Naive thymus-derived CD4-positive, alpha-beta T cell (primary cell): ENCODE results near the gene ADGRB2. TPM values are rescaled to one million over a fixed set of nuclear protein-coding genes. Genes with fewer than 3 reads are reported as not detected.

ENCODE experiments used
- ATAC-seq: fragments of 150-1000 bp; cut with Tn5 transposase; 2 replicates; pipeline ENCODE4 v1.10.0; 2021; ENCODE audit warnings: mild to moderate bottlenecking, moderate library complexity
- CTCF ChIA-PET: fragments of 350-600 bp; sonication (Branson Sonifier 250); formaldehyde crosslinking; loops from one replicate; lab custom pipeline; 2021; ENCODE audit warnings: antibody characterized with exemption; lab: Charles Lee
- POLR2A ChIA-PET: fragments of 350-600 bp; sonication (Branson Sonifier 250); formaldehyde crosslinking; loops from one replicate; lab custom pipeline; 2021; ENCODE audit warnings: antibody characterized with exemption, inconsistent platforms; lab: Charles Lee
- DNase-seq, 9 donors: peaks; one replicate each; pipeline versions ENCODE4 v3.0.0 to v3.0.0-alpha.2; 2020 to 2022; ENCODE audit warnings: mixed read lengths in 1 of 9
- H3K27ac ChIP-seq: one replicate; pipeline ENCODE4 v1.7.0; 2013; ENCODE audit warnings: mild to moderate bottlenecking, low read depth, low read length, moderate library complexity
- H3K27me3 ChIP-seq, 2 donors: one replicate each; pipeline ENCODE4 v1.7.0; 2013; ENCODE audit warnings: low read length in 2 of 2, mild to moderate bottlenecking in 2 of 2, moderate library complexity in 2 of 2; ENCODE audit not compliant: control insufficient read depth in 2 of 2, insufficient read depth in 2 of 2
- H3K36me3 ChIP-seq, 3 experiments: 1 replicate in 2 of 3; 2 replicates in 1 of 3; pipeline ENCODE4 v1.7.0; 2013; ENCODE audit warnings: low read length in 3 of 3, mild to moderate bottlenecking in 3 of 3, moderate library complexity in 1 of 3; ENCODE audit not compliant: insufficient read depth in 3 of 3, control insufficient read depth in 2 of 3
- H3K4me1 ChIP-seq, 2 donors: one replicate each; pipeline ENCODE4 v1.7.0; 2013; ENCODE audit warnings: low read length in 2 of 2, mild to moderate bottlenecking in 2 of 2, moderate library complexity in 1 of 2; ENCODE audit not compliant: control insufficient read depth in 2 of 2, insufficient read depth in 2 of 2
- H3K4me3 ChIP-seq: 2 replicates; pipeline ENCODE4 v1.7.0; 2013; ENCODE audit warnings: mild to moderate bottlenecking, low read length
- H3K9me3 ChIP-seq, 3 experiments: 1 replicate in 2 of 3; 2 replicates in 1 of 3; pipeline ENCODE4 v1.7.0; 2013; ENCODE audit warnings: low read length in 3 of 3; ENCODE audit not compliant: control insufficient read depth in 2 of 3
- H3K27ac Mint-ChIP-seq, 9 donors: one replicate each; pipeline ENCODE4 v1.8.0; 2020 to 2022; ENCODE audit warnings: mixed read lengths in 9 of 9, mild to moderate bottlenecking in 8 of 9, moderate library complexity in 5 of 9, inconsistent platforms in 2 of 9
- H3K27me3 Mint-ChIP-seq, 5 donors: one replicate each; pipeline ENCODE4 v1.8.0; 2021 to 2022; ENCODE audit warnings: mixed read lengths in 5 of 5, mild to moderate bottlenecking in 1 of 5
- H3K36me3 Mint-ChIP-seq, 5 donors: one replicate each; pipeline ENCODE4 v1.8.0; 2020 to 2022; ENCODE audit warnings: mixed read lengths in 5 of 5, mild to moderate bottlenecking in 3 of 5, inconsistent platforms in 1 of 5
- H3K4me1 Mint-ChIP-seq, 7 donors: one replicate each; pipeline ENCODE4 v1.8.0; 2020 to 2022; ENCODE audit warnings: mixed read lengths in 7 of 7, mild to moderate bottlenecking in 3 of 7, inconsistent platforms in 1 of 7
- H3K4me3 Mint-ChIP-seq, 10 donors: one replicate each; pipeline ENCODE4 v1.8.0; 2020 to 2022; ENCODE audit warnings: mild to moderate bottlenecking in 10 of 10, mixed read lengths in 10 of 10, moderate library complexity in 6 of 10, inconsistent platforms in 2 of 10
- H3K9me3 Mint-ChIP-seq, 11 donors: one replicate each; pipeline ENCODE4 v1.8.0; 2020 to 2022; ENCODE audit warnings: mixed read lengths in 11 of 11, mild to moderate bottlenecking in 4 of 11, inconsistent platforms in 1 of 11, moderate library complexity in 1 of 11
- intact Hi-C, 2 donors: fragments of 100-400 bp; cut with micrococcal nuclease; formaldehyde crosslinking; loops; one replicate each; pipeline ENCODE4 v1.15.1; 2023
- polyA plus RNA-seq, 2 donors: library from polyadenylated mRNA; unstranded; fragments of 300-500 nt; fragmentation: Illumina TruSeq; gene quantifications; one replicate each; pipeline ENCODE4 v1.2.3, GENCODE V29; 2021
- total RNA-seq, 6 experiments: library from RNA in 5 of 6; stranded (reverse) in 5 of 6; gene quantifications; 1 replicate in 5 of 6; 2 replicates in 1 of 6; pipeline ENCODE4 v1.2.3 and lab custom pipeline; 2021 to 2026

The ADGRB2 gene
- total and polyA plus RNA-seq, 7 experiments from 2014 or later = 0.11 to 4.3 (median 0.43) TPM; not detected in 2

GRCh38 chr1:31752258-31752657, 11.9 kb downstream of the ADGRB2 start:
- no peaks in the 10 kb centered on the region for H3K27me3 ChIP-seq
- peaks cover 0 to 30% of the 10 kb centered on the region in 2 donors for H3K4me1 ChIP-seq
- ChIA-PET CTCF (no interaction called here), POLR2A (no interaction called here)
- no peak overlapping the region for H3K4me3 Mint-ChIP-seq
- no peak overlapping the region for H3K27ac Mint-ChIP-seq
- H3K36me3 Mint-ChIP-seq = no peaks in the 10 kb centered on the region
- peaks cover 0 to under 1% (median 0%) of the 10 kb centered on the region in 11 donors for H3K9me3 Mint-ChIP-seq
- peaks cover 0 to 24% (median 3%) of the 10 kb centered on the region in 5 donors for H3K27me3 Mint-ChIP-seq
- no peak overlapping the region for H3K4me3 ChIP-seq
- no peaks in the 10 kb centered on the region for H3K36me3 ChIP-seq
- no peak overlapping the region for H3K27ac ChIP-seq
- no peaks in the 10 kb centered on the region for H3K9me3 ChIP-seq
- no peak for DNase-seq
- intact Hi-C loops = no loop called here
- no peak for ATAC-seq
- peaks cover 4 to 25% (median 13%) of the 10 kb centered on the region in 7 donors for H3K4me1 Mint-ChIP-seq

- Histone ChIP-seq H3K4me1 (peaks cover 0 to 34% of the 10 kb centered on the region in 2 donors), H3K27ac (no peak overlapping the region), H3K4me3 (no peak overlapping the region), H3K36me3 (no peaks in the 10 kb centered on the region), H3K27me3 (no peaks in the 10 kb centered on the region), H3K9me3 (no peaks in the 10 kb centered on the region)
- no peak for DNase-seq
- Mint-ChIP-seq H3K4me1 (peaks cover 4 to 30% (median 13%) of the 10 kb centered on the region in 7 donors), H3K36me3 (no peaks in the 10 kb centered on the region), H3K27ac (no peak overlapping the region), H3K9me3 (peaks cover 0 to 1% (median 0%) of the 10 kb centered on the region in 11 donors), H3K27me3 (peaks cover 0 to 26% (median 6%) of the 10 kb centered on the region in 5 donors), H3K4me3 (no peak overlapping the region)
- POLR2A ChIA-PET = no interaction called here
- CTCF ChIA-PET = no interaction called here
- no peak for ATAC-seq
- intact Hi-C loops = no loop called here
Observed at GRCh38 chr1:31751822-31752241, 12.3 kb downstream of the ADGRB2 start.

- Histone ChIP-seq H3K4me1 (peaks cover 0 to 38% of the 10 kb centered on the region in 2 donors), H3K9me3 (no peaks in the 10 kb centered on the region), H3K27ac (no peak overlapping the region), H3K36me3 (no peaks in the 10 kb centered on the region), H3K27me3 (no peaks in the 10 kb centered on the region), H3K4me3 (no peak overlapping the region)
- peaks cover 0 to 1% (median 0%) of the 10 kb centered on the region in 11 donors for H3K9me3 Mint-ChIP-seq
- DNase-seq (no peak), ATAC-seq (peak; percentile 79)
- peak overlapping the region in 1 of 10 donors; percentile 11 for H3K4me3 Mint-ChIP-seq
- intact Hi-C loops = no loop called here
- ChIA-PET CTCF (no interaction called here), POLR2A (no interaction called here)
- no peaks in the 10 kb centered on the region for H3K36me3 Mint-ChIP-seq
- H3K27me3 Mint-ChIP-seq = peaks cover 0 to 30% (median 6%) of the 10 kb centered on the region in 5 donors
- H3K4me1 Mint-ChIP-seq = peaks cover 4 to 37% (median 14%) of the 10 kb centered on the region in 7 donors
- H3K27ac Mint-ChIP-seq = no peak overlapping the region
Observed at GRCh38 chr1:31750858-31751510, 13.2 kb downstream of the ADGRB2 start.

- peaks cover 0 to 1% (median 0%) of the 10 kb centered on the region in 11 donors for H3K9me3 Mint-ChIP-seq
- H3K27me3 Mint-ChIP-seq = peaks cover 0 to 30% (median 6%) of the 10 kb centered on the region in 5 donors
- H3K27ac Mint-ChIP-seq = peak overlapping the region in 1 of 9 donors; percentile 41
- POLR2A ChIA-PET = no interaction called here
- Histone ChIP-seq H3K4me1 (peaks cover 0 to 38% of the 10 kb centered on the region in 2 donors), H3K36me3 (no peaks in the 10 kb centered on the region), H3K4me3 (no peak overlapping the region), H3K27ac (no peak overlapping the region), H3K9me3 (no peaks in the 10 kb centered on the region), H3K27me3 (no peaks in the 10 kb centered on the region)
- H3K4me1 Mint-ChIP-seq = peaks cover 4 to 43% (median 14%) of the 10 kb centered on the region in 7 donors
- intact Hi-C loops = no loop called here
- CTCF ChIA-PET = no interaction called here
- no peak overlapping the region for H3K4me3 Mint-ChIP-seq
- DNase-seq (no peak), ATAC-seq (no peak)
- no peaks in the 10 kb centered on the region for H3K36me3 Mint-ChIP-seq
Observed at GRCh38 chr1:31749785-31750735, 14.1 kb downstream of the ADGRB2 start.

- ChIA-PET POLR2A (no interaction called here), CTCF (no interaction called here)
- peaks cover 0 to 38% of the 10 kb centered on the region in 2 donors for H3K4me1 ChIP-seq
- no peaks in the 10 kb centered on the region for H3K9me3 ChIP-seq
- no peak overlapping the region for H3K4me3 ChIP-seq
- H3K27ac ChIP-seq = no peak overlapping the region
- peaks cover 4 to 43% (median 14%) of the 10 kb centered on the region in 7 donors for H3K4me1 Mint-ChIP-seq
- intact Hi-C loops = no loop called here
- ATAC-seq (no peak), DNase-seq (no peak)
- peaks cover 0 to 1% (median 0%) of the 10 kb centered on the region in 11 donors for H3K9me3 Mint-ChIP-seq
- no peak overlapping the region for H3K4me3 Mint-ChIP-seq
- H3K36me3 Mint-ChIP-seq = no peaks in the 10 kb centered on the region
- no peaks in the 10 kb centered on the region for H3K36me3 ChIP-seq
- H3K27me3 Mint-ChIP-seq = peaks cover 0 to 30% (median 6%) of the 10 kb centered on the region in 5 donors
- H3K27me3 ChIP-seq = no peaks in the 10 kb centered on the region
- no peak overlapping the region for H3K27ac Mint-ChIP-seq
Observed at GRCh38 chr1:31748365-31748764, 15.8 kb downstream of the ADGRB2 start.

GRCh38 chr1:31747304-31747703, 16.8 kb downstream of the ADGRB2 start:
- H3K27me3 ChIP-seq = no peaks in the 10 kb centered on the region
- H3K4me1 ChIP-seq = peaks cover 0 to 38% of the 10 kb centered on the region in 2 donors
- Mint-ChIP-seq H3K4me3 (peak overlapping the region in 1 of 10 donors; percentile 43), H3K27ac (no peak overlapping the region), H3K9me3 (peaks cover 0 to 1% (median 0%) of the 10 kb centered on the region in 11 donors), H3K4me1 (peaks cover 4 to 40% (median 14%) of the 10 kb centered on the region in 7 donors), H3K36me3 (no peaks in the 10 kb centered on the region), H3K27me3 (peaks cover 0 to 30% (median 6%) of the 10 kb centered on the region in 5 donors)
- intact Hi-C loops = no loop called here
- H3K4me3 ChIP-seq = no peak overlapping the region
- POLR2A ChIA-PET = no interaction called here
- DNase-seq = no peak
- CTCF ChIA-PET = no interaction called here
- H3K27ac ChIP-seq = no peak overlapping the region
- no peak for ATAC-seq
- H3K9me3 ChIP-seq = no peaks in the 10 kb centered on the region
- H3K36me3 ChIP-seq = no peaks in the 10 kb centered on the region
